GM12872 (cell line): ENCODE measurements around the gene ARMC2.

Source experiments
- CTCF ChIP-seq: IDR thresholded peaks from 3 replicates; pipeline ENCODE4 v1.5.1; 2011; ENCODE audit warnings: low read depth, mild to moderate bottlenecking, low read length, moderate library complexity; ENCODE audit not compliant: insufficient read depth

Gene ARMC2

GRCh38 chr6:108969776-108970175, 121.6 kb downstream of the ARMC2 start:
- TF ChIP-seq CTCF: no peak

GRCh38 chr6:108974201-108974600, 126.0 kb downstream of the ARMC2 start:
- TF ChIP-seq CTCF: no peak

DNA sequence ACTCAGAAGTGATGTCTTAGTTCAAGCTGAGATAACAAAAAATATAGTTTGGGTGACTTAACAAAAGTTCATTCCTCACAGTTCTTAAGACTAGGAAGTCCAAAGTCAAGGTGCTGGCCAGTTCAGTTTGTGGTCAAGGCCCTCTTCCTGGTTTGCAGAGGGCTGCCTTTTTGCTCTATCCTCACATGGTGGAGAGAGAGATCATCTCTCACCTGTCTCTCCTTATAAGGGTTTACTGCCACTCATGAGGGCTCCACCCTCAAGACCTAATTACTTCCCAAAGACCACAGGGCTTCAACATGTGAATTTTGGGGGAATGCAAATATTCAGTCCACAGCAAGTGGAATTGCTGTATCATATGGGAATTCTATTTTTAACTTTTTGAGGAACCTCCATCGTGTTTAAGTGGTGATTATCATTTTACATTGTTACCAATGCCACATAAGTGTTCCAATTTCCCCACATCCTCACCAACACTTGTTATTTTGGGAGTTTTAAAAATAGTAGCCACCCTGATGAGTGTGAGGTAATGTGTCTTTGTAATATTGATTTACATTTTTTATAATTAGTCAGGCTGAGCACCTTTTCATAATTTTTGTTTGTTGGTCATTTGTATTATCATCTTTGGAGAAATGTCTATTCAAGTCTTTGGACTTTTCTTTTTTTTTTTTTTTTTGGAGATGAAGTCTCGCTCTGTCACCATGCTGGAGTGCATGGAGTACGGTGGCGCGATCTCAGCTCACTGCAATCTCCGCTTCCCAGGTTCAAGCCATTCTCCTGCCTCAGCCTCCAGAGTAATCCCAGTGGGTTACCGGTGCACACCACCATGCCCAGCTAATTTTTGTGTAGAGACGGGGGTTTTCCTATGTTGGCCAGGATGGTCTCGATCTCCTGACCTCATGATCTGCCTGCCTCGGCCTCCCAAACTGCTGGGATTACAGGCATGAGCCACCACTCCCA, 134.2 kb downstream of the ARMC2 start:
- no peak for TF ChIP-seq CTCF

DNA sequence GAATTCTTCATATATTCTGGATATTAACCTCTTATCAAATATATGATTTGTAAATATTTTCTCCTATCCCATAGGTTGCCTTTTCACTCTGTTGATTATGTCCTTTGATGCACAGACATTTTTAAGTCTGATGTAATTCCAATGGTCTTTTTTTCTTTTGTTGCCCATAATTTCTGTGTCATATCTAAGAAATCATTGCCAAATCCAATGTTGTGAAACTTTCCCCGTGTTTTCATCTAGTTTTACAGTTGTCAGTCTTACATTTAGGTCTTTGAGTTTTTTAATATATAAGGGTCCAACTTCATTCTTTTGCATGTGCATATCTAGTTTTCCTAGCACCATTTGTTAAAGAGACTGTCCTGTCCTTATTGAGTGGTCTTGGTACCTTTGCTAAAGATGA, 134.9 kb downstream of the ARMC2 start:
- TF ChIP-seq CTCF: no peak

- TF ChIP-seq CTCF: no peak
Measured at GRCh38 chr6:108985301-108985700, 137.1 kb downstream of the ARMC2 start.

DNA sequence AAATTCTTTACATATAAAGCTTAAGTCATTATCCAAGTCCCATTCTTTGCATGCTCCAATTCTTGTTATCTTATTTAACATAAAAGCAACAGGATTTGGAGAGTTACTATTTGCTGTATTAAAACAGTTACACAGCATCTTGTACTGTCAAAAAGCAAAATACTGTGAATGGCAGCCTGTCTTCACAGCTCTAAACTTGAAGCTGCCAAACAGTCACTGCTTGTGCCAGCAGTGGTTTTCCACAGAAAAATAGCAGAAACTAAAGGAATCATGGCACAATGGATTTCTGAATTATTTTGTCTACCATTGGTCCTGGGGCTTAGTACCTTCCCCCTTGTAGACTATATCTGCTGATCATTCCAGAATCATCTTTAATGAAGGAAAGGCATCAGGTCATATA, 138.9 kb downstream of the ARMC2 start:
- no peak for TF ChIP-seq CTCF

DNA sequence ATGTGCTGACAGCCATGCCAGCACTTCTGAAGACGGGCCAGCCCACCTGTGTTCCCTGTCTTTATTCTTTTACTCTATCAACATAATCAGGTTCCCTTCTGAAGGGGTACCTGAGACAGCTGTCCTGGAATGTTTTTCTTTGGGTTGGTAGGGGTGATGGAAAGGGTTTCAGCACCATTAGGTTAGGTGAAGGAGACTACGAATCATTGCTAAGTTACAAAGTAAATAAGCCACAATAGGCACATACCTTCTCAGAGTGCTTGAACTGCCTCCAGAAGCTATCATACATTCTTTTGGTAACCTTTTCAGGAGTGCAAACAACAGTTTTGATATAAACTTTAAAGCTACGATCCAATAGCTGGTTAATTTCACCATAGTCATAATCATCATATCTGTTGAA, 140.1 kb downstream of the ARMC2 start:
- TF ChIP-seq CTCF: no peak
